B cell (primary cell): ENCODE measurements around the gene PPP1R12B. TPM values are rescaled to one million over a fixed set of nuclear protein-coding genes. Genes with fewer than 3 reads are reported as not detected.

Experiments
- ATAC-seq: fragments of 200-7000 bp; cut with Tn5 transposase; one replicate; pipeline ENCODE4 v1.10.0; 2021; ENCODE audit warnings: low read depth, mild to moderate bottlenecking, moderate number of reproducible peaks, moderate library complexity
- CTCF ChIA-PET: fragments of 350-600 bp; sonication (Branson Sonifier 250); formaldehyde crosslinking; loops from one replicate; lab custom pipeline; 2021; ENCODE audit warnings: antibody characterized with exemption, inconsistent platforms; lab: Charles Lee
- POLR2A ChIA-PET: fragments of 350-600 bp; sonication (Branson Sonifier 250); formaldehyde crosslinking; loops from one replicate; lab custom pipeline; 2021; ENCODE audit warnings: antibody characterized with exemption; lab: Charles Lee
- DNase-seq: peaks from one replicate; pipeline ENCODE4 v3.0.0; 2013
- H2AFZ ChIP-seq: 2 replicates; pipeline ENCODE4 v1.6.1; 2012; ENCODE audit warnings: mild to moderate bottlenecking, low read depth, low read length; ENCODE audit not compliant: insufficient read depth, poor library complexity, severe bottlenecking
- H3K27ac ChIP-seq, 2 donors: 1 replicate in 1 of 2; 2 replicates in 1 of 2; pipeline ENCODE4 v1.5.1; 2012 to 2013; ENCODE audit warnings: low read length in 2 of 2, mild to moderate bottlenecking in 2 of 2, moderate library complexity in 1 of 2
- H3K27me3 ChIP-seq, 4 experiments: fragments of 200-600 bp in 1 of 4; sonication (generic) in 1 of 4; replicated peaks in 1 of 4; 1 replicate in 2 of 4; 2 replicates in 2 of 4; pipeline versions ENCODE4 v1.6.1 to v1.7.0; 2013 to 2016; ENCODE audit warnings: low read length in 3 of 4, mild to moderate bottlenecking in 2 of 4, mixed read lengths in 1 of 4, moderate library complexity in 1 of 4; ENCODE audit not compliant: insufficient read depth in 4 of 4, control insufficient read depth in 3 of 4; ENCODE audit errors: control extremely low read depth in 1 of 4
- H3K36me3 ChIP-seq, 2 experiments: replicated peaks in 1 of 2; 1 replicate in 1 of 2; 2 replicates in 1 of 2; pipeline versions ENCODE4 v1.6.1 to v1.7.1; 2013; ENCODE audit warnings: low read length in 1 of 2; ENCODE audit not compliant: insufficient read depth in 2 of 2, control insufficient read depth in 1 of 2; ENCODE audit errors: control extremely low read depth in 1 of 2, extremely low read depth in 1 of 2
- H3K4me1 ChIP-seq, 2 donors: fragments of 200-600 bp in 1 of 2; sonication (generic) in 1 of 2; 1 replicate in 1 of 2; 2 replicates in 1 of 2; pipeline versions ENCODE4 v1.5.1 to v1.6.1; 2013 to 2017; ENCODE audit warnings: low read length in 2 of 2; ENCODE audit not compliant: control insufficient read depth in 2 of 2, insufficient read depth in 2 of 2
- H3K4me2 ChIP-seq: replicated peaks from 2 replicates; pipeline ENCODE3; 2012; ENCODE audit warnings: mild to moderate bottlenecking, low read depth, low read length; ENCODE audit not compliant: poor library complexity, severe bottlenecking
- H3K4me3 ChIP-seq, 5 experiments: fragments of 200-600 bp in 1 of 5; sonication (generic) in 1 of 5; 1 replicate in 3 of 5; 2 replicates in 2 of 5; pipeline versions ENCODE4 v1.5.1 to v1.7.0; 2011 to 2016; ENCODE audit warnings: low read length in 4 of 5, mild to moderate bottlenecking in 4 of 5, low read depth in 2 of 5, control low read depth in 1 of 5, moderate library complexity in 1 of 5; ENCODE audit not compliant: insufficient read depth in 1 of 5; ENCODE audit errors: control extremely low read depth in 1 of 5, extremely low read depth in 1 of 5
- H3K79me2 ChIP-seq: fragments of 200-600 bp; sonication (generic); one replicate; pipeline ENCODE4 v1.6.0; 2016; ENCODE audit warnings: low read length; ENCODE audit not compliant: control insufficient read depth, insufficient read depth
- H3K9ac ChIP-seq: fragments of 200-600 bp; sonication (generic); 2 replicates; pipeline ENCODE4 v1.6.1; 2017; ENCODE audit warnings: mild to moderate bottlenecking, low read length, moderate library complexity
- H3K9me3 ChIP-seq, 3 donors: one replicate each; pipeline versions ENCODE4 v1.6.1 to v1.7.1; 2013; ENCODE audit warnings: low read length in 2 of 3; ENCODE audit not compliant: control insufficient read depth in 2 of 3, insufficient read depth in 1 of 3; ENCODE audit errors: control extremely low read depth in 1 of 3
- H4K20me1 ChIP-seq: 2 replicates; pipeline ENCODE4 v1.6.0; 2012; ENCODE audit warnings: mild to moderate bottlenecking, low read length; ENCODE audit not compliant: insufficient read depth, control insufficient read depth, poor library complexity, severe bottlenecking
- H3K27ac Mint-ChIP-seq: one replicate; pipeline ENCODE4 v1.8.0; 2021; ENCODE audit warnings: mixed read lengths
- H3K27me3 Mint-ChIP-seq: one replicate; pipeline ENCODE4 v1.8.0; 2021; ENCODE audit warnings: mixed read lengths
- H3K4me1 Mint-ChIP-seq: one replicate; pipeline ENCODE4 v1.8.0; 2021; ENCODE audit warnings: mixed read lengths
- H3K4me3 Mint-ChIP-seq: one replicate; pipeline ENCODE4 v1.8.0; 2021; ENCODE audit warnings: mixed read lengths
- H3K9me3 Mint-ChIP-seq: one replicate; pipeline ENCODE4 v1.8.0; 2022; ENCODE audit warnings: mixed read lengths; ENCODE audit not compliant: insufficient read depth
- CTCF ChIP-seq: fragments of 200-600 bp; IDR thresholded peaks from one replicate; pipeline ENCODE4 v1.8.0; 2022; ENCODE audit warnings: antibody characterized with exemption, mild to moderate bottlenecking
- EZH2 ChIP-seq: IDR thresholded peaks from 2 replicates; pipeline ENCODE4 v1.6.1; 2012; ENCODE audit warnings: borderline replicate concordance, low read depth, mild to moderate bottlenecking, moderate library complexity, low read length; ENCODE audit not compliant: insufficient read depth, poor library complexity, severe bottlenecking
- WGBS: methylation state at CpG from one replicate; pipeline ENCODE4 v1.1.5; 2013; ENCODE audit warnings: missing lambda C conversion rate; ENCODE audit not compliant: insufficient coverage; 5-methylcytosine and 5-hydroxymethylcytosine counted together
- intact Hi-C: fragments of 100-400 bp; cut with micrococcal nuclease; formaldehyde crosslinking; loops from one replicate; pipeline ENCODE4 v1.10.0; 2022
- polyA plus RNA-seq: library from polyadenylated mRNA; depleted of rRNA; stranded (reverse); fragments of >200 nt; gene quantifications from 2 replicates; pipeline ENCODE4 v1.2.3, GENCODE V29; 2012
- total RNA-seq, 2 donors: library from RNA; stranded (reverse); fragments of 120-200 nt in 1 of 2; gene quantifications; 1 replicate in 1 of 2; 2 replicates in 1 of 2; pipeline versions ENCODE4 v1.2.3 to v1.2.4, GENCODE V29; 2013 to 2022

The PPP1R12B gene
- total and polyA plus RNA-seq, 2 donors (not counting 1 experiment from before 2014, with no cell fraction given), result 7.1 to 49.6 TPM

GRCh38 chr1:202586018-202586821 is 237.7 kb downstream of the PPP1R12B start:
- TF ChIP-seq EZH2 (no peak), CTCF (no peak)
- no peak overlapping the region for H3K9ac ChIP-seq
- no peak overlapping the region for H3K27ac ChIP-seq
- ChIA-PET POLR2A (no interaction called here), CTCF (interaction anchor here (0.8 to 1.8 kb wide), 3 partner anchors 12 to 134 kb away, joined by 3 to 10 read pairs (median 4); no protein-coding TSS in a partner anchor)
- H3K4me2 ChIP-seq, result no peak overlapping the region
- DNase-seq (peak; percentile 60), ATAC-seq (peak; percentile 24)
- Mint-ChIP-seq H3K4me3 (no peak overlapping the region), H3K27me3 (no peaks in the 10 kb centered on the region), H3K4me1 (peaks cover 30% of the 10 kb centered on the region), H3K27ac (no peak overlapping the region), H3K9me3 (no peaks in the 10 kb centered on the region)
- no peaks in the 10 kb centered on the region for H4K20me1 ChIP-seq
- intact Hi-C loops, result no loop called here
- H2AFZ ChIP-seq, result no peak overlapping the region
- no peak overlapping the region for H3K4me3 ChIP-seq
- H3K79me2 ChIP-seq, result no peaks in the 10 kb centered on the region
- no peaks in the 10 kb centered on the region for H3K27me3 ChIP-seq
- H3K36me3 ChIP-seq, result peaks cover 1 to 3% of the 10 kb centered on the region in 2 experiments
- H3K4me1 ChIP-seq, result peaks cover 15 to 21% of the 10 kb centered on the region in 2 donors
- H3K9me3 ChIP-seq, result no peaks in the 10 kb centered on the region
- 88% methylated on average over 1 of the region's 4 CpGs for WGBS

GRCh38 chr1:202586871-202587270 is 238.4 kb downstream of the PPP1R12B start:
- Histone ChIP-seq H3K27me3 (no peaks in the 10 kb centered on the region), H3K4me1 (peaks cover 15 to 21% of the 10 kb centered on the region in 2 donors), H3K27ac (no peak overlapping the region), H3K4me3 (no peak overlapping the region), H2AFZ (no peak overlapping the region), H4K20me1 (no peaks in the 10 kb centered on the region), H3K36me3 (peaks cover 0 to 3% of the 10 kb centered on the region in 2 experiments), H3K4me2 (no peak overlapping the region), H3K9ac (no peak overlapping the region), H3K79me2 (no peaks in the 10 kb centered on the region), H3K9me3 (no peaks in the 10 kb centered on the region)
- DNase-seq (no peak), ATAC-seq (no peak)
- TF ChIP-seq CTCF, result no peak
- TF ChIP-seq EZH2, result no peak
- ChIA-PET POLR2A (no interaction called here), CTCF (interaction anchor here (1.3 to 1.8 kb wide), 2 partner anchors 11 to 15 kb away, joined by 4 to 10 read pairs; no protein-coding TSS in a partner anchor)
- no peaks in the 10 kb centered on the region for H3K27me3 Mint-ChIP-seq
- intact Hi-C loops, result no loop called here
- no peak overlapping the region for H3K4me3 Mint-ChIP-seq
- 100% methylated on average over 1 of the region's 1 CpG for WGBS
- H3K9me3 Mint-ChIP-seq, result no peaks in the 10 kb centered on the region
- H3K4me1 Mint-ChIP-seq, result peaks cover 30% of the 10 kb centered on the region
- no peak overlapping the region for H3K27ac Mint-ChIP-seq
